GM19438 (cell line): ENCODE measurements around the gene VWA7.
"Not testable (repeated sequence)": the region's sequence is repeated elsewhere in the genome, so short reads cannot be mapped to it uniquely, and the experiment has no call there.

Source experiments
- ATAC-seq: cut with Tn5 transposase; IDR thresholded peaks from one replicate; pipeline ENCODE4 v1.9.1; 2021; ENCODE audit warnings: low read depth; ENCODE audit not compliant: unreplicated experiment

The VWA7 gene

DNA sequence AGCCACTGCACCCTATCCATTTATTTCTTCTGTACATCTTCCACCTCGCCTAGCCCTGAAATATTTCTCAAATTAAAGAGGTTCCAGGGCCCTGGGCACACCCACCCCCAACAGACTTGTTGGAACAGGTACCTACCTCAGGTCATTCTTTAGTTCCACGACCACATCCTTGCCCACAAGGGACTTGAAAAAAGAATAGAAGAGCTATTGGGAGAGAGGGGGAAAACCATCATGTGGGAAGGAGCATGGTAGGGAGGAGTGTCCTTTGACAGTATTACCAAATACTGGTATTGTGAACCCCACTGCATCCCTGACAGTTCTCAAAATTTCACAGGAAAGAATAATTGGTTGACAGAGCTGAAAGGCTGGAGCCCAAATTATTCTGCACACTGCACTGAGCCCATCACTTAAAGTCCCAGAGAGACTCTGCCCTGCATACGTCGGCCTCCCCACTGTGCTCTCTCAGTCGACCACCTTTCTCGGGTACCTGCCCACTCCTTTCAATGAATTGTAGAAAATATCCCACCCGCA, 28.9 kb upstream of the VWA7 start:
- no peak for ATAC-seq

DNA sequence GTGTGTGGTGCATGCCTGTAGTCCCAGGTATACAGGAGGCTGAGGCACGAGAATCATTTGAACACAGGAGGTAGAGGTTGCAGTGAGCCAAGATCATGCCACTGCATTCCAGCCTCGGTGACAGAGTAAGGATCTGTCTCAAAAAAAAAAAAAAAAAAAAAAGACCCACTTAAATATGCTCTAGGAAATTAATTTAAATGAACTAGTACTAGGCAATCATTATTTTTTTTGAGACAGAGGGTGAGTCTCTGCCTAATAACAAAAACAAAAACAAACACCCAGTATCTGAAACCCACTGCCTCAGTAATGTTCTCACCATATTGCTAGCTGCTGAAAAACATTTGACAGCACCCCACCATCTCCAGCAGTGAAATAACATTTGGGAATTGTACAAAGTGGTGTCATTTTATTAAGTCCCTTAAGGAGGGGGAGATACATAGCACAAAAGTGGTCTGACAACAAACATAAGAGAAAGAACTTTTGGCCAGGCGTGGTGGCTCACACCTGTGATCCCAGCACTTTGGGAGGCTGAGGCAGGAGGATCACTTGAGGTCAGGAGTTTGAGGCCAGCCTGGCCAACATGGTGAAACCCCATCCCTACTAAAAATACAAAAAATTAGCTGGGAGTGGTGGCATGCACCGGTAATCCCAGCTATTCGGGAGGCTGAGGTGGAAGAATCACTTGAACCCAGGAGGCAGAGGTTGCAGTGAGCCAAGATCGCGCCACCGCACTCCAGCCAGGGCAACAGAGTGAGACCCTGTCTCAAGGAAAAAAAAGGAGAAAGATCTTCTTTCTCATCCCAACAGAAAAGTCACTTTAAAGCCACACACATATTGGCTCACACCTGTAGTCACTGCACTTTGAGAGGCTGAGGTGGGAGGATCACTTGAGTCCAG, 24.2 kb upstream of the VWA7 start:
- not testable (repeated sequence) for ATAC-seq

DNA sequence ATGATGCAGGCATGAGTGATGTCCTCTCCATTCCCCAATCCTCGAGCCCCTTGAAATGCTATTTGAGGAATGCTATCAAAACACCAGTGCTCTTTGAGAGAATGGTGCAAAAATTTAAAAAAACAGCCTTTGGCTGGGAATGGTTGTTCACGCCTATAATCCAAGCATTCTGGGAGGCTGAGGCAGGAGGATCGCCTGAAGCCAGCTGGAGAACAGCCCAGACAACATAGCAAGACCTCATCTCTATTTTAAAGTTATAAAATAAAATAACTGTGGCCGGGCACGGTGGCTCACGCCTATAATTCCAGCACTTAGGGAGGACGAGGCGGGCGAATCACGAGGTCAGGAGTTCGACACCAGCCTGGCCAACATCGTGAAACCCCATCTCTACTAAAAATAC, 22.7 kb upstream of the VWA7 start:
- ATAC-seq: no peak

DNA sequence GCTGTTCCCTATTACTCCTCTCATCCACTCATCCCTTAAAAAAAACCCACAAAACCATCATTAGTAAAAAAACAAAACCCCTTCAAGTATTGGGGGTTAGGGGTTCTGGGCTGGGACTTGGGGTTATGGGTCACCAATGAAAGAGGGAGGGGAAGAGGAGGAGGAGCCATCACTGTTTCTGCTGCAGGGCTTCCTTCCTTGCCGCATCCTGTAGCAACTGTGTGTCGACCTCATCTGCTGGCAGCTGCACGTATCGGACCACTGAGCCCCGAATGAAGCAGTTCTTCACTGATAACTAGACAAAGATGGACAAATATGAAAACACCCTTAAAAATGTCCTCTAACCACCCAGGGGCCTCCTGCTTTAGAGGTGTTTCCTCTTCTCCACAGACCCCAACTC, 20.5 kb upstream of the VWA7 start:
- ATAC-seq: no peak

DNA sequence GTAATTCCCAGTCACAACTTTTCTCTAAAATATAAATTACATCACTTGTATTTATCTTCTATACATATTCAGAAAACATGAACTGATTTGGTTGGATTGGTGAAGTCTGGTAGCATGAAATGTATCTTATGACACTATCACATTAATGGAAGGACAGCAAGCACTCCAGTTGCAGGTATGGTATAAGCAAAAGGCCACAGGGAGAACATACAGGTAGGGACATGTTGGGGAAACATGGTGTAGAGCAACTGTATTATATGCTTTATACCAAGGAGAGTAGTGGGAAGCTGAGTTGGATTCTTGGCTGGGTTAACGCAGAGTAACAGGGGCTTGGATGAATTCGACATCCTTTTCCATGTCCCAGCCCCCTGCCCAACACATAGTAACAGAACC, 19.9 kb upstream of the VWA7 start:
- ATAC-seq: no peak

DNA sequence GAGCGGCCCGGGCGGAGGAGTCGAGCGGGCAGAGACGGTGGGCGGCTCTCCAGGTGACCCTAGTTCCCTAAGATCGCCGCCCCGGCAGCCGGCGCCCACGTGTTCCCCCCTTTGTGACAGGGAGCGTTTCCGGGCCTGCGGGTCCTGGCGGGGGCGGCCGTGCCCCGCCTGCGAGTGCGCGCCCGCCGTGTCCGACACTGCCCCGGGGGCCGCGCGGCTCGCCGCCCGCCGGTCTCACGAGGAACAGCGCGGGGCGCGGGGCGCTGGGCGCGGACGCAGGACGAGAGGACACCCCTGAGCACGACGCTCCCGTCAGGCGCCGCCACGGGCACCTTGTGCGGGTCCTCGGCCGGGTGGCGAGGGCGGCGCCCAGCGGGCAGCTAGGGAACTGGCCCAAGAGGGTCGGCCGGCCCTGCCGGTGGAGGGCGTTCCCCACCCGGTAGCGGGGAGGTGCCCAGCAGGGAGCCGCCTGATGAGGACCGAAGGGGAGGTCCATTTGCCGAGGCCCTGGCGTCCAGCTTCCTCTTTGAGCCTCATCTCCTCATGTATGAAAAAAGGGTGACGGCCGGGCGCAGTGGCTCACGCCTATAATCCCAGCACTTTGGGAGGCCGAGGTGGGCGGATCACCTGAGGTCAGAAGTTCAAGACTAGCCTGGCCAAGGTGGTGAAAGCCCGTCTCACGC, 18.6 kb upstream of the VWA7 start, which contains the start of gene VARS1:
VARS1 (minus strand) TSS at position 137 of the 683 bp plus-strand sequence. CDS start 535 bp downstream, outside the sequence.
- peak; percentile 75 for ATAC-seq

DNA sequence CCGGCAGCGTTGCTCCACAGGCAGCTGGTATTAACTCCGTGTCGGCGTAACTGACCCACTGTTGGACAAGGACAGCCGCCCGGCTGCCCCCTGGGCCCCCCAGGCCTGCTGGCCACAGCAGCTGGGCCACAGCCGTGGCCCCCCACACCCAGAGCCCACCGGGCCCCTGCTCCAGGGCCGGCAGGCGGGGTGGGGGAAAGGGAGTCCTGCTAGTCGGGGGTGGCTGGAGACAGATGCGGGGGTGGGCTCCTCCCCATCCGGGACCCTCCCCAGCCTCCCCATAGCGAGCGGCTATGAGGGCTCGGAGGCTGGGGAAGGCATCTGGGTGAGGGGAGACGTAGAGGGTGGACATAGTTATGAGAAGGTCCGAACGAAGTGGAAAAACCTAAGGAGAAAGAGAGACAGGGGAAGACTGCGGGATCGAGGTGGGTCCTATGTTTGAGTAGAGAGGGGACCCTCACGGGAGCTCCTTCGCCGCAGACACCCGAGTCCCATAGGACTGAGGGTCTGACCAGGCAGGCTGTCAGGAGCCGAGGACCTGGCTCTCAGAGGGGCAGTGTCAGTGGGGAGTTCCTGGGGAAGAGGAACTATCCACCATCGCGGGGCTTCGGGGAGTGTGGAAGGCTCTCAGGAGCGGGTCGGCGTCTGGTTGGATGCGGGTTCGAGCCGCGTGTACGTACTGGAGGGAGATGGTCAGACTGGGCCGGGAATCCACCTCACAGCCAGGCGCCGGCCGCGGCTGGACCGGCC, 17.9 kb upstream of the VWA7 start:
- ATAC-seq: peak; percentile 15

DNA sequence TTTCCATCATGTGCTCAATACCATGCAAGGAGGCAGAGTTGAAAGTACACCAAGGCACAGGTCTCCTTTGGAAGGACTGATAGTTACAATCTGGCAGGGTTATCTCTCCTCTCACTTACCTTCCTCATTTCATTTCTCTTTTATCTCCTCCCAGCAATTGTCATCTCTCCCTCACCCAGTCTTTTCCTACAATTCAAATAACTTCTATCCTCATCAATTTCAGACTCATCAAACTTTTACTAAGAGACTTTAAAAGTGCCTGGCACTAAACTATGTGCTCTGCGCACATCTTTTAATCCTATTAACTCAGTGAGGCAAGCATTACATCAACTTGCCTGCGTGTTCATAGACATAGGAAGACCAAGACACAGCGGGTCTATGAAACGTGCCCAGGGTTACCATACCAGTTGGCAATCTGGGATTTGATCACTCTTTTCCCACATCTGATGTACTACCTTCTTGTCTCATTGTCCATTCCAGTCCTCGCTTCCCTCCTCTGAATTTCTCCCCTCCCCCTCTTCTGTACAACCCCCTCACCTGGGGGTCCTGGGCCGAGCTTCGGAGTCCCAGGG, 17.3 kb upstream of the VWA7 start:
- no peak for ATAC-seq

DNA sequence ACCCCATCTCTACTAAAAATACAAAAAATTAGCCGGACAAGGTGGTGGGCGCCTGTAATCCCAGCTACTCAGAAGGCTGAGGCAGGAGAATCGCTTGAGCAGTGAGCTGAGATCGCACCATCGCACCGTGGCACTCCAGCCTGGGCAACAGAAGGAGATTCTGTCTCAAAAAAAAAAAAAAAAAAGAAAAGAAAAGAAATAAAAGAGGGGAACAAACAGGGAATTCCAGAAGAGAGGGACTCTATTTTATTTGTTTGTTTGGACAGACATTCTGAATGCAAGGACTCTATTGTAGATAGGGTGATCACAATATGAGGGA, 16.8 kb upstream of the VWA7 start:
- not testable (repeated sequence) for ATAC-seq

DNA sequence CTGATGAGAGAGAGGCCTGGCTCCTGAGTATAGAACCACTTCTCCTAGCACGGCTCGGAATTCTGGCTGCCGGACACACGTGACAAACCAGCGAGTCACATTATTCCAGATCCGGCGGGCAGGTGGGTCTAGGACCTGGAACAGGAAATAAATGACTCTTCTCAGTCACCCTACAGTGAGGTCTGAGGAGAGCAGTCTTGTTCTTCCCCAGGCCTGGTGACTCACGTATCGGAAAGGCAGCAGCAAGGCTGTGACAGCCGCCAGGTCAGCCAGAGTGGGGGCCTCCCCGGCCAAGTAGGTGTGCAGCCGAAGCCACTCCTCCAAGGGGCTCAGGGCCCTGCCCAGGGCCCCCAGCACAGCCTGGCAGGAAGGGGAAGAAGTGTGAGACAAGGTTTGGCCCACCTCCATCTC, 15.6 kb upstream of the VWA7 start:
- no peak for ATAC-seq

DNA sequence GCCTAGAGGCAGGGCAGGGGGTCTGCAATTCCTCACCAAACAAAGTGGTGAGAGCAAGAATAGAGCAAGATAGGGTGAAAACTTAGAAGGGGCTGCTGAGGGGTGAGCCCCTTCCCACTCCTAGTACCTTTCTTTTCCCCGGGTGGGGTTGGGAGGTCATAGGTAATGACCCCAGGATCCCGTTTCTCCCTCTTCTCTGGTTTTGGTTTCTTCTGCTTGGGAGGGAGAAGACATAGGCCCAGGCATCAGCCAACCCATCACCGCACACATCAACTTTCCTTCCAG, 14.9 kb upstream of the VWA7 start:
- ATAC-seq: no peak

DNA sequence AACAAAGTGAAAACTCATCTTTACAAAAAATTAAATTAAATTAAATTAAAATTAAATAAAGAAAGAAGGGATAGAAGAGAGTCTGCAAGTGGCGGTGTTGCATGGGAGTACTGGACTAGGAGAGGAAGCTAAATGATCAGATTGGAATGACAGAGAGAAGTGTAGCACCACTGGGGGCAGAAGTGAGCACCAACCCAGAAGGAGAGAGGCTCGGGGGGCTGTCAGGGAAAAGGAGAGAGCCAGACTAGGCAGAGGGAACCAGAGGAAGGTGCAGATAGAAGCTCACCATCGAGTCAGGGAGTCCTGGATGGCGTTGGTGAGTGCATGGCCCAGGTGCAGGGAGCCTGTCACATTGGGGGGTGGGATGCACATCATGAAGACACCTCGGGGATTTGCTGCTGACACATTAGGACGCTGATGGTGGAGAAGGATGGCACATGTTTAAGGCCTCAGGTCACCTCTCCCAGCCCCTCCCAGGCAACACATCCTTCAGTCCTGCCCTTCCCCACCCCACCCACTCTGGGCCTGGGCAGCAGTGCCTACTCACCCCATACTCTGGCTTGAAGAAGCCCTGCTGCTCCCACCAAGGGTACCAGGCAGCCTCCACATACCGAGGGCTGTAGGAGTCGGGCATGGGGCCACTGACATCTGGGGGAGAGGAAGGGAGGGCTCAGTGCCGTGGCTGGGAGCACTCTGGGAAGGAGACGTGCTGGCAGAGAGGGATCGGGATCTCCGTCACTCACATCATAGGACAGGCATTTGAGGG, 14.4 kb upstream of the VWA7 start:
- no peak for ATAC-seq

DNA sequence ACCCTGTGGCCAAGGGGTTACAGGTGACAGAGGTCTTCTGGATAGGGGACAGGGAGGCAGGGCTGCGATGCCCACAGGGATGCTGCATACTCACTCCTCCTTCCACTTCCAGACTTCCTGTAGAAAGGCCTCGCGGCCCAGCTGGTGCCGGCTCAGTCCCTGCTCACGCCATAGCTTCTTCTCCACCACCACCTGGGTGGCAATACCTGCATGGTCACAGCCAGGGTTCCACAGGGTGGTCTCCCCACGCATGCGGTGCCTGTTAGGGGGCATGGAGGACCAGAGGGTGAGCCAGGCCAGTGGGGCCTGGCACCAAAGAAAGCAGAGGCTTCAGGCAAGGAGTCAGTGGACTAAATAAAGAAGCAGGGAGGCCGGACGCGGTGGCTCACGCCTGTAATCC, 8.3 kb upstream of the VWA7 start:
- no peak for ATAC-seq

DNA sequence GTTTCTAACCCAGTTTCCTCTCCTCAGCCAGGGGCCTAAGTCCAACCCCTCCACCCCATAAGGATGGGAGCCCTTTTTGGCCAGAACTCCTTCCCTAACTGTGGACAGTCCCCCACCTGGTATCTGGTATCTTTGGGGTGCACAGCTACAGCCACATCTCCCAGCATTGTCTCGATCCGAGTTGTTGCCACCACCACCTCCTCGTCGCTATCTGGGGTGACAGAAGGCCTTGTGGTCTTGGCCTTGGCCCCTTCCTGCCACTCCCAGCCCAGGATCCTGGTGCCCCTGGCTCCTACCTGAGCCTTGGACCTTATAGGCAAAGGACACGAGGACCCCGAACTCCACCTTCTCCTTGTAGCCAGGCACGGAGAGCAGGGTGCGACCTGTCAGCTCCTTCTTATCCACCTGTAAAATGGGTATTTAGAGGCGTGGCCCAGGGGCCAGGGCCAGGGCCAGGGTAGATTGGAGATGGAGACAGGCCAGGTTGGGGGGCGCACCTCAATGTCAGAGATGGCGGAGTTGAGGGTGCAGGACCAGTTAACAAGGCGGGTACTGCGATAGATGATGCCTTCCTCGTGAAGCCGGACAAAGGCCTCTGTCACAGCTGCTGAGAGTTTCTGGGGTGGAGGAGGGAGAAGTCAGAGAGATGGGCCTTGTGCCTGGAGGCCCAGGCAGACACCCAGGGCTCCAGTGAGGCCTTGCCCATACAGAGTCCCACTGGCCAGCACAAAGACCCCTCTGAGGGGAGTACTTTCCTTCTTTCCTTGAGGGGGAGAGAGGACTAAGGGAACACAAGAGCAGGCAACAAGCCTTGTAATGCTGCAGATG, 7.2 kb upstream of the VWA7 start:
- no peak for ATAC-seq

DNA sequence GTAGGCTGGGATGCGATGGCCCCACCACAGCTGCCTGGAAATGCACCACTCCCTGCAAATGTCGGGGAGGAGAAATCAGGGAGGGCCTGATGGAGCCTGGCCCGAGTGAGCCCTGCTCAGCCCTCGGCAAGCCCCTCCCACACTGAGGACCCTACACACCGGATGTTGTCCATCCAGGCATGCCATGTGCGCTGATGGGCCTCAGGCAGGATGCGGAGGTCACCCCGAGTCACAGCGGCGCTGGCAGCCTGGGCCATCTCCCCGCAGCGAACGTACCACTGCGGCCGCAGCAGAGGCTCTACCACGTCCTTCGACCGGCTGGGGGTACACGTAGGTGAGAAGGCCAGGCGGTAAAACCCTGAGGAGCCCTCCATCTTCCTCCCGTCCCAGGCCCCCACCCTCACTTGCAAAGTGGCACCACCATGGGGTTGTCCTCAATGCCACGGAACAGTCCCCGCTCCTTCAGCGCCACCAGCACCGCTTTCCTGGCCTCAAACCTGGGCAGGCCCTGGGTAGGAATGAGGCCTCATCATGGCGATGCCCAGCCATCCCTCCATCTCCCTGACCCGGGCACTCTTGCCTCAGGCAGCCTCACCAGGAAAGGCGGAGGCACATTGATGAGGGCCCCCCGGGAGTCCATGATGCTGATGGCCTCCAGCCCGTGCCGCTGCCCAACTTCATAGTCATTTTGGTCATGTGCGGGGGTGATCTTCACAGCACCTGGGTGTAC, 5.2 kb upstream of the VWA7 start:
- ATAC-seq: no peak

DNA sequence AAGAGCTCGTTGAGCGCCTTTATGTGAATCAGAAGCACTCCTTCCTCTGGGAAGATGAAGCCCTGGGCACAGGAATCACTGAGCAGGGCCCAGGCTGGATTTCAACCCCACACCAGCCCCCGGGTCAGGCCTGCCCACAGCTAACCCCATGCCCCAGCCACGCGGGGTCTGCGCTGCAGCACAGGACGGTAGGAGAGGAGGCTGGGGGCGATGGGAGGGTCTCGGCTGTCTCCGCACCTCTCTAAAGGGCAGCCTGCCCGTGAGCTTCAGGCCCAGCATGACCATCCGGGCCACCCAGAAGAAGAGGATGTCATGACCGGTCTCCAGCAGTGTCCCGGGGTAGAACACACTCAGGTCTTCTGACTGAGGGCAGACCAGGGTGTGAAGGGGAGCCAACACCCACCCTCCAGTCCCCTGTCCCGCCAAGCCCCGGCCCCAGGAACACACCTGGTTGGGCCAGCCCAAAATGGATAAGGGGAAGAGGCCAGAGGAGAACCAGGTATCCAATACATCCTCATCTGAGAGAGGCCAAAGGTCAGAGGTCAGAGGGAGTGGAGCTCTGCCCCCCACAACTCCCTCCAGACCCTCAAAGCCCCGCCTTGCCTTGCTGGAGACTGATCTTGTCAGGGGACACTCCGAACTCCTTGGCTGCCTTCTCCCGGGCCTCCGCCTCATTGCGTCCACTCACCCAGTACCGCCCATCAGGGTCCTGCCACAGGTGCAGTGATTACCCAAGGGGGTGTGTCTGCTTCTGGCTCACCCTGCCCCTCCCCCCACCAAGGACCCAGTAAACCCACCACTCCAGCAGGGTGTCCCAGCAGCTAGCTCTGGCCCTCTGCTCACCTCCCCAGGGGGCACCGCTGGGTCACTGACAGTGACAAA, 4.4 kb upstream of the VWA7 start:
- ATAC-seq: no peak

DNA sequence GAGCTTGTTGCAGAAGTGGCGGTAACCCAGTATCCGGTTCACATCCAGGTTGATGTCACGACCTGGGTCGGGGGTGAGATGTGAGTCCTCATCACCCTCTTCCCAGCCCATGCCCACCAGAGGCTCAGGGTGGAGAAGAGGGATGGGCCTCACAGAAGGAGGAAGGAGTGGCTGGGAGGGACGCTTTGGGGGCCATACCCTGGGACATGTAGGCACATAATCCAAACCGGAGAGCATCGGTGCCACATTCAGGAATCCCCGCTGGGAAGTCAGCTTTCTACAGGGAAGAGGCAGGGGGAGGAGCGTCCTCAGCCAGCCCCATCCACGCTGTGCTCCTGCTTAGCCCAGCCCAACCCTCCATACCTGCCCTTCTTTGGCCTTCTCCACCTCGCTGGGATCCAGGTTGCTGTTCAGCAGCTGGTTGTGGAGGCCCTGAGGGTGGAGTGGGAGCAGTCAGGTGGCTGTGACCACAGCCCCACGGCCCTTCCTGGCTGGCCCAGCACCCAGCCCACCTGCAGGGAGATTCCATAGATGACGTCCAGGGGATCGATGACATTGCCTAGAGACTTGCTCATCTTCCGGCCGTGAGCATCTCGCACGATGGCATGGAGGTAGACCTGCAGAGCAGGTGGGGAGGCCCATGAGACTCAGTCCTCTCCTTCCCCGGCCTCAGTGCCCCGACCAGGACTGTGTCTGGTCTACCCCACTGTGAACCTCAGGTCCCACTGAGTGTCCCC, 3.5 kb upstream of the VWA7 start:
- no peak for ATAC-seq
